OCI-LY3 (cell line): ENCODE results near the gene HABP2.

Experiments used
- CTCF ChIP-seq: fragments of 200-600, 300-600 bp; sonication (generic); IDR thresholded peaks from 2 replicates; pipeline ENCODE4 v1.5.1; 2014; ENCODE audit warnings: antibody characterized with exemption, low read length, low read depth
- EZH2phosphoT487 ChIP-seq: fragments of 200-600 bp; shearing (Covaris generic); IDR thresholded peaks from 2 replicates; pipeline ENCODE4 v1.6.1; 2018; ENCODE audit warnings: antibody characterized with exemption, mixed run types, low read depth

GRCh38 chr10:113617086-113617485 lies 64.2 kb downstream of the HABP2 start:
- no peak for TF ChIP-seq CTCF
- TF ChIP-seq EZH2phosphoT487 = no peak
